Ectodermal cell (in vitro differentiated cells): ENCODE results near the gene KAT6B.
"Not testable (repeated sequence)": the region's sequence is repeated elsewhere in the genome, so short reads cannot be mapped to it uniquely, and the experiment has no call there.

Experiments
- H3K27ac ChIP-seq: 2 replicates; pipeline ENCODE4 v1.7.0; 2013; ENCODE audit warnings: mild to moderate bottlenecking, low read depth, low read length; ENCODE audit not compliant: insufficient read depth, poor library complexity, severe bottlenecking
- H3K27me3 ChIP-seq: 2 replicates; pipeline ENCODE4 v1.7.0; 2013; ENCODE audit warnings: mild to moderate bottlenecking, low read length; ENCODE audit not compliant: insufficient read depth, control insufficient read depth, poor library complexity, severe bottlenecking
- H3K36me3 ChIP-seq: one replicate; pipeline ENCODE4 v1.7.0; 2013; ENCODE audit warnings: low read length; ENCODE audit not compliant: control insufficient read depth, insufficient read depth
- H3K4me1 ChIP-seq: one replicate; pipeline ENCODE4 v1.7.0; 2013; ENCODE audit warnings: low read length; ENCODE audit not compliant: control insufficient read depth, insufficient read depth
- H3K4me3 ChIP-seq: 2 replicates; pipeline ENCODE4 v1.7.0; 2013; ENCODE audit warnings: low read depth, low read length, control low read depth; ENCODE audit not compliant: insufficient read depth
- H3K9me3 ChIP-seq: 2 replicates; pipeline ENCODE4 v1.7.0; 2013; ENCODE audit warnings: mild to moderate bottlenecking, low read length, moderate library complexity; ENCODE audit not compliant: control insufficient read depth
- WGBS, 2 experiments: methylation state at CpG; one replicate each; pipeline ENCODE4 v1.1.7; 2013; ENCODE audit warnings: missing lambda C conversion rate in 2 of 2; 5-methylcytosine and 5-hydroxymethylcytosine counted together

The KAT6B gene

DNA sequence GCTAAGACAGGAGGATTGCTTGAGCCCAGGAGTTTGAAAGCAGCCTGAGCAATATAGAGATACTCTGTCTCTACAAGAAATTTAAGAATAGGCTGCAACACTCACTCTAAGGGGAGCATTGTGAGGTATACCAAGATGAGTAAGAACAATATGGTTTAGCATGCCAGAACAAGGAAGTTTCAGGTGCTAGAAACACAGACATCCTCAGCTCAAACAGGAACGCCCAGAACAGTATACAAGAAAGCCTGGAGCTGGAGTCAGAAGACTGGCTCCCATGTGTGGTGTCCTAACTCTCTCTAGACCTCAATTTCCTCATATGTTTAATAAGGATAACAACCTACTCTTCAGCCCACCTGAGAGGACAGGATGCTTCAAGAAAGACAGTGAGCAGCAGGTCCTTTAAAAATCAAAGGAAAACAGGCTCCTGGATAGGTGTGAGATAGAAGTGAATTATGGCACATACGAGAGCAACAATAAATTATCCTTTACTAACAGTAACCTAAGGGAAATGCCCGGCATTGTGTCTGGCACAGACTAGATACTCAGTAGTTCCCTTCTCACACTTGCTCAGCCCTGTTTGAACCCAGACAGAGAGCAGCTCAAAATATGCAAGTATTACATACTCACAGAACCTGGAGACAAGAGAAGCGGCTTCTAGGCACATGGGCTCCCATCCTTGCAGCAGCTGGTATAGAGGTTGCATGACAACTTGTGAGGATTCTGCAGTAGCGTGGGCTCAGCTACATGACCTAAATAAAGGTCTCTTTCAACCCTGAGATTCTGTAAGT, 45.4 kb downstream of the KAT6B start:
- H3K27me3 ChIP-seq: no peaks in the 10 kb centered on the region
- WGBS, 2 experiments: 94 to 96% methylated on average over 5 of the region's 5 CpGs

DNA sequence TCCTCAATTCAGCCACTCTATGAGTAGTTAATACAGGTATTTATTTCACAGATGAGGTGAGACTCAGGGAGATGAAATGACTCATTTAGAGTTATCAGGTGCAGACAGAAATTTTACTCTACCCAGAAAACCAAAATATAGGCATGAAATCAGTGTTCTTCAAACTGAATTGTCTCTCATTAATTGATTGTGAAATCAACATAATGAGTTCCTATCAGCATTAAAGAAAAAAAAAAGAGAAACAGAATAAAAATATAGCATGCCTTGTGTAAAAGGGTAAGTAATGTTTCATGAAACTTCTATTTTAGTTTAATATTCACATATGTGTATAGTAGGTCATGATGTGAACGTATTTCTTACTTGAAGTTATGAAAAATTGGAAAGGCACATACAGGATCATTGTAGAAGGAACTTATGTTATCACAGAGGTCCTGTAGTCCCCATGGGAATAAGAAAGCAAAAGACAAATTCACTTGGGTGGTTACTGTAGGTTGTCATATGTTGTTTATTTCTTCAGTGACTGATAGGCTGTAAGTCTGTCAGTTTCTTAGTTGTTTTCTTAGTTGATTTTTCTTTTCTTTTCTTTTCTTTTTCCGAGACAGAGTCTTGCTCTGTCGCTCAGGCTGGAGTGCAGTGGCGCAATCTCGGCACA, 47.5 kb downstream of the KAT6B start:
- WGBS, 2 experiments: 92 to 93% methylated on average over 5 of the region's 5 CpGs

More for the DNA sequence above, 45.4 kb downstream of the KAT6B start:
- H3K9me3 ChIP-seq: no peaks in the 10 kb centered on the region
- H3K27ac ChIP-seq: no peak overlapping the region
- peaks cover 6% of the 10 kb centered on the region for H3K4me1 ChIP-seq
- H3K36me3 ChIP-seq: no peaks in the 10 kb centered on the region
- no peak overlapping the region for H3K4me3 ChIP-seq

DNA sequence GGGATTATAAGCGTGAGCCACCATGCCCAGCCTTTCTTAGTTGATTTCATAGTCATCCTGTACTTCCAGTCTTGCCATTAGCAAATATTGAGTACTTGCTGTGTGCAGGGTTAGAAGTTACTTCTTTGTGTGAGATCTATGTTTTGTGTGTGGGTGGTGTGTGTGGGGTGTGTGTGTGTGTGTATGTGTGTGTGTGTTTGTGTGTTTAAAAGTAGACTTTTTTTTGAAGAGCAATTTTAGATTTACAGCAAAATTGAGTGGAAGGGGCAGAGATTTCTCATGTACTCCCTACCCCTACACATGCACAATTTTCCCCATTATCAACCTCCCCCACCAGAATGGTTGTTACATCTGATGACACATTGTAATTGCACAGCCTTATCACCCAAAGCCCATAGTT, 48.2 kb downstream of the KAT6B start:
- WGBS, 2 experiments: 93 to 96% methylated on average over 1 of the region's 1 CpG
- Histone ChIP-seq H3K9me3 (no peaks in the 10 kb centered on the region), H3K4me3 (no peak overlapping the region)

More for the DNA sequence above, 47.5 kb downstream of the KAT6B start:
- Histone ChIP-seq H3K4me3 (no peak overlapping the region), H3K27ac (no peak overlapping the region), H3K4me1 (no peaks in the 10 kb centered on the region), H3K27me3 (no peaks in the 10 kb centered on the region), H3K9me3 (no peaks in the 10 kb centered on the region), H3K36me3 (no peaks in the 10 kb centered on the region)

DNA sequence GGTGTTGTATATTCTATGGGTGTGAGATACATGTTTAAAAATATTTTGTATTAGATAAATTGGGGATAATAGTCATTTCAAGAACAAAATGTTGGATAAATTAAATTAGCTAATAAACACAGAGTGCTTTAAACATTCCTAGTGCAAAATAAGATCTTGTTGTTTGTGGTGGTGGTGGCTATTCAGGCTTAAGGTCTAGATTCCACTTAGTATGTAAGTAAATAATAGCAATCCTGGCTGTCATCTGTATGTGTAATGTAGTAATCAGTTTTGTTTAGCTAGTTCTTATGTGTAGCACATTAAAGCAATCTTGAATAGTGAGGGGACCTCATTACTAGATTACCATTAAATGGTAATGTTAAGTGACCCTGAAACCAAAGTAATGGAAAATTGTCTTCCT, 48.7 kb downstream of the KAT6B start:
- Histone ChIP-seq H3K4me1 (no peaks in the 10 kb centered on the region), H3K27ac (no peak overlapping the region), H3K9me3 (no peaks in the 10 kb centered on the region), H3K4me3 (no peak overlapping the region), H3K36me3 (no peaks in the 10 kb centered on the region), H3K27me3 (no peaks in the 10 kb centered on the region)

More for the DNA sequence above, 48.2 kb downstream of the KAT6B start:
- Histone ChIP-seq H3K36me3 (no peaks in the 10 kb centered on the region), H3K4me1 (no peaks in the 10 kb centered on the region), H3K27ac (no peak overlapping the region), H3K27me3 (no peaks in the 10 kb centered on the region)

DNA sequence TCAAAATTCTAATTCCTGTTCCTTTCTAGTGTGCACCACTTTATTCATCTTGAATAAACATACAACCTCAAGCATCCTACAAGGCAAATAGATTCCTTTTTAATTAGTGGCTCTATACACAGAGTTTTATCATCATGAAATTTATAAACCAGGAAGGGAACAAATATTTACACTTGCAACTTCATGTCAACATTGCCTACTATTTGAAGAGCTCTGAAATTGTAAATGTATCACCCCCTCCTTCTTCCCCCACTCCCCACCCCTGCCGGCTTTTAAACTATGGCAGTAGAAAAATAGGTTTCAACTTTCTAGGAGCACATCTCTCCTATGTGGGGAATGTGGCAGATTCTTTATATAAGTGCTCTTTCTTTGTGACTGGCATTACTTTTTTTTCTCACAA, 49.6 kb downstream of the KAT6B start:
- Histone ChIP-seq H3K4me3 (no peak overlapping the region), H3K9me3 (no peaks in the 10 kb centered on the region)
- WGBS, 2 experiments: 40 to 60% methylated on average over 1 of the region's 1 CpG

DNA sequence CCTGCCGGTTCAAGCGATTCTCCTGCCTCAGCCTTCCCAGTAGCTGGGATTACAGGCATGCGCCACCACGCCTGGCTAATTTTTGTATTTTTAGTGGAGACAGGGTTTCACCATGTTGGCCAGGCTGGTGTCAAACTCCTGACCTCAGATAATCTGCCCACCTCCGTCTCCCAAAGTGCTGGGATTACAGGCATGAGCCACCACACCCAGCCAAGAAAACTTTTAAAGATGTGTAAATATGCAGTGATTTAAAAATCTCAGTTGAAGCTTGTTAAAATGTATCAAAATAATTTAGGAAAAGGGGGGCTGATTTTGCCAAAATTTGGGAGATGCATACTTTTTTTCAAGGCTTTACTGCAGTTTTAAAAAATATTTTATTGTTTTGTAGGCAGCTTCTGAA, 50.7 kb downstream of the KAT6B start:
- not testable (repeated sequence) for H3K27me3 ChIP-seq, H3K27ac ChIP-seq, H3K4me3 ChIP-seq, H3K36me3 ChIP-seq, H3K4me1 ChIP-seq, H3K9me3 ChIP-seq
- WGBS, 2 experiments: 89 to 95% methylated on average over 5 of the region's 5 CpGs

More for the DNA sequence above, 49.6 kb downstream of the KAT6B start:
- no peaks in the 10 kb centered on the region for H3K27me3 ChIP-seq
- H3K36me3 ChIP-seq: no peaks in the 10 kb centered on the region
- H3K4me1 ChIP-seq: no peaks in the 10 kb centered on the region
- H3K27ac ChIP-seq: no peak overlapping the region

DNA sequence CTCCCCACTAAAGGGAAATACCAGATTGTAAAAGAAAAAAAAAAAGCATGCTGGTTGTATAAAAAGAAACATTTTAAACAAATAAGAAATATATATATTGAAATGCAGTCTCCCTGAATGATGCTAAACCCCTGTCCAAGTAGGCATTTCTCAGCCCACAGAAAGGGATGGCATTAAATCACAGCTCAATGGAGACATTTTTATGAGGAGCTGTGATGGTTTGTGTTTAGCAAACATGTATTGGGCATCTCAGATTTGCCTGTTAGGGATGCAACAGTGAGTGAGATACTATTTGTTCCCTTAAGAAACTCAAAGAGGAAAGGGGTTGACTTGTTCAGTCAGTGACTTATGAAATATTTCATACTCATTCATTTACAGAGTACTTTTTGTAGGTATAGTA, 51.5 kb downstream of the KAT6B start:
- Histone ChIP-seq H3K36me3 (no peaks in the 10 kb centered on the region), H3K27me3 (no peaks in the 10 kb centered on the region), H3K27ac (no peak overlapping the region), H3K4me1 (no peaks in the 10 kb centered on the region), H3K4me3 (no peak overlapping the region), H3K9me3 (no peaks in the 10 kb centered on the region)

DNA sequence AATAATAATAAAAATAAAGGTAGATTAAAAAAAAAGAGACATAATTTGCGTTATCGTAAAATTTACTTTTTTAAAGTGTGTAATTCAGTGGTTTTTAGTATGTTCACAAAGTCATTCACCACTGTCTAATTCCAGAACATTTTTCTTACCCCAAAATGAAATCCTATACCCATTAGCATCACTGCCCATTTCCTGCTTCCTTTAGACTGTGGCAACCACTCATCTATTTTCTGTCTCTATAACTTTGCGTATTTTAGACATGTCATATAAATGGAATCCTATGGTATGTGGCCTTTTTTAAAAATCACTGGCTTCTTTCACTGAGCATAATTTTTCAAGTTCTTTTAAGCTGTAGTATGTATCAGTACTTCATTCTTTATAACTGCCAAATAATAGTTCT, 53.6 kb downstream of the KAT6B start:
- Histone ChIP-seq H3K36me3 (no peaks in the 10 kb centered on the region), H3K9me3 (no peaks in the 10 kb centered on the region), H3K27ac (no peak overlapping the region), H3K4me1 (no peaks in the 10 kb centered on the region), H3K4me3 (no peak overlapping the region), H3K27me3 (no peaks in the 10 kb centered on the region)
- 83 to 100% methylated on average over 1 to 3 of the region's 3 CpGs for WGBS, 2 experiments

DNA sequence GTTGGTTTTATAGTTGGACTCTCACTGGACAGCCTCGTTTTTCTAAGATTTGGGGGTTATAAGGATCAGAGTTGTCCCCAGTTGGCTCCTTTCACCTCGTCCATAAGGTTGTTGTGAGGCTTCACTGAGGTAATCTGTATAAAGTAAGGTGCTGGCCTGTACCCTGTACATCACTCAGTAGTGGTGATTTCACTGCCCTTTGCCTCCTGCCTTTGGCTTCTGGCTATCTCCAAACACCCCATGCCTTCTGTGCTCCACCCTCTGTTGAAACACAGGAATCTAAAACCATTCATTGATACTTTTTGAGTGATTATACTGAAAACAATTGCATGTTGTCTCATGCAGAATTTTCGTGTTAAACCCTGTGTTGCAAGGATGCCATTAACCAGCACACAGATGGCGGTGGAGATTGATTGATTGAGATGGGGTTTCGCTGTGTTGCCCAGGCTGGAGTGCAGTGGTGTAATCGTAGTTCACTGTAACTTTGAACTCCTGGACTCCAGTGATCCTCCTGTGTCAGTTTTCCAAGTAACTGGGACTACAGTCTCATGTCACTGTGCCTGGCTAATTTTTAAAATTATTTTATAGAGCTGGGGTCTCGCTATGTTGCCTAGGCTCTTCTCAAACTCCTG, 55.0 kb downstream of the KAT6B start:
- no peaks in the 10 kb centered on the region for H3K36me3 ChIP-seq
- H3K27me3 ChIP-seq: no peaks in the 10 kb centered on the region
- 91 to 95% methylated on average over 7 of the region's 7 CpGs for WGBS, 2 experiments
- no peak overlapping the region for H3K4me3 ChIP-seq
- no peak overlapping the region for H3K27ac ChIP-seq
- no peaks in the 10 kb centered on the region for H3K4me1 ChIP-seq
- H3K9me3 ChIP-seq: no peaks in the 10 kb centered on the region

DNA sequence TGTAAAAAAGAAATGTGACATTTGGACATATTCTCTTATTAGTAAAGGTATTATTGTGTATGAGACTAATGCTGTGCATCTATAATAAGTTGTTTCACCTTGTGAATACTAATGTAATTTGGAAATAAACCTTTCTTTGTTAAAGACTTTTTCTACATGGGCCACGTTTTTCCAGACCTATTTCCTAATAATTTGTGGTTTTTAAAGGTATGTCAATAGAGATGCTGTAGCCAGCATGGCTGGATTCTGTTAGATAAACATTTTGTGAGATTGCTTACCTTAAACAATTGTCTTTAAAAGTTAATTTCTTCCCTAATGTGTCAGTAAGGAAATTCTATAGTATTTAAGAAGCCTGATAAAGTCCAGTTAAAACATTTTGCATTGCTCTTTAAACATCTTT, 56.0 kb downstream of the KAT6B start:
- Histone ChIP-seq H3K27me3 (no peaks in the 10 kb centered on the region), H3K27ac (no peak overlapping the region), H3K9me3 (no peaks in the 10 kb centered on the region), H3K4me1 (no peaks in the 10 kb centered on the region), H3K36me3 (no peaks in the 10 kb centered on the region), H3K4me3 (no peak overlapping the region)
- 89 to 100% methylated on average over 1 of the region's 1 CpG for WGBS, 2 experiments
